Measurements from ENCODE around the gene DIP2C.

GRCh38 chr10:586716-587115 lies 102.8 kb downstream of the DIP2C start:
- TF ChIP-seq CTCF (IDR thresholded peaks at IDR 0.05) = no peak
- TF ChIP-seq POLR2A (IDR thresholded peaks at IDR 0.05) = no peak
